Measurements from ENCODE around the gene MRPL34.

MRPL34 gene

DNA sequence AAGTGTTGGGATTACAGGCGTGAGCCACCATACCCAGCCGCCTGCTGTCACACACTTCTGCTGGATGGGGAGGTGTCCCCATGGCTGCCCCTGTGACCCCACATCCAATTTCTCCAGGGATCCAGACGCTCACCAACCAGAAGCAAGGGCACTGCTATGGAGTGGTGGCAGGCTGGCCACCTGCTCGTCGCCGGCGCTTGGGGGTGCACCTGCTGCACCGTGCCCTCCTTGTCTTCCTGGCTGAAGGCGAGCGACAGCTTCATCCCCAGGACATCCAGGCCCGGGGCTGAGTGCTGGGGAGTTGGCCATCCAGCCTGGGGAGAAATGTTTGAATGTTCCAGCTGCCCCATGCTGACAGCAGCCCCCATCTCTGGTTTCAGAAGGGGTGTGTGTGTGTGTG, 19.4 kb upstream of the MRPL34 start:
- TF ChIP-seq, protein P1, sequence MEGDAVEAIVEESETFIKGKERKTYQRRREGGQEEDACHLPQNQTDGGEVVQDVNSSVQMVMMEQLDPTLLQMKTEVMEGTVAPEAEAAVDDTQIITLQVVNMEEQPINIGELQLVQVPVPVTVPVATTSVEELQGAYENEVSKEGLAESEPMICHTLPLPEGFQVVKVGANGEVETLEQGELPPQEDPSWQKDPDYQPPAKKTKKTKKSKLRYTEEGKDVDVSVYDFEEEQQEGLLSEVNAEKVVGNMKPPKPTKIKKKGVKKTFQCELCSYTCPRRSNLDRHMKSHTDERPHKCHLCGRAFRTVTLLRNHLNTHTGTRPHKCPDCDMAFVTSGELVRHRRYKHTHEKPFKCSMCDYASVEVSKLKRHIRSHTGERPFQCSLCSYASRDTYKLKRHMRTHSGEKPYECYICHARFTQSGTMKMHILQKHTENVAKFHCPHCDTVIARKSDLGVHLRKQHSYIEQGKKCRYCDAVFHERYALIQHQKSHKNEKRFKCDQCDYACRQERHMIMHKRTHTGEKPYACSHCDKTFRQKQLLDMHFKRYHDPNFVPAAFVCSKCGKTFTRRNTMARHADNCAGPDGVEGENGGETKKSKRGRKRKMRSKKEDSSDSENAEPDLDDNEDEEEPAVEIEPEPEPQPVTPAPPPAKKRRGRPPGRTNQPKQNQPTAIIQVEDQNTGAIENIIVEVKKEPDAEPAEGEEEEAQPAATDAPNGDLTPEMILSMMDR (conservative IDR thresholded peaks at IDR 0.05) = no peak
- H3K27ac ChIP-seq = no peak overlapping the region

GRCh38 chr19:17286752-17287151, 18.9 kb upstream of the MRPL34 start:
- TF ChIP-seq, protein P1 (conservative IDR thresholded peaks at IDR 0.05) = no peak

DNA sequence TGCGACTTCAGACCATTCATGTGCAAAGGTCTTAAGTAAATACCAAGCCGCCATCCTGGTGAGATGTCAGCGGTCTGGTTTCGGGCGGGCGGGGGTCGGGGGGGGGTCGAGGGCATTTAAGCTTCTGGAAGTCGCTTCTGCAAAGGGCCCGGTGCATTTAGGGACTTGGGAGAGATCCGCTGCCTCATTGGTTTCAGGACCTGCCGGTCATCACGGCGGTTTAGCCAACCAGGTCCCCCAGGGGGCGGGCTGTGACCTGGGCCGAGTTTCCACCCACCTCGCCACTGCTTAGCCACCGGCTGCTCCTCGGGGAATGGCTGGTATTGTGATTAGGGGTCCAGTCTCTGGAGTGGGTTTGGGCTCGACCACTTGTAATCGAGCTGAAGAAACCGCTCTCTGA, 16.2 kb upstream of the MRPL34 start:
- H3K27ac ChIP-seq = no peak overlapping the region; the same call in 1 of the 2 replicates
- TF ChIP-seq, protein P1 (conservative IDR thresholded peaks at IDR 0.05) = no peak

More at GRCh38 chr19:17286752-17287151, 18.9 kb upstream of the MRPL34 start:
- H3K27ac ChIP-seq = no peak overlapping the region

DNA sequence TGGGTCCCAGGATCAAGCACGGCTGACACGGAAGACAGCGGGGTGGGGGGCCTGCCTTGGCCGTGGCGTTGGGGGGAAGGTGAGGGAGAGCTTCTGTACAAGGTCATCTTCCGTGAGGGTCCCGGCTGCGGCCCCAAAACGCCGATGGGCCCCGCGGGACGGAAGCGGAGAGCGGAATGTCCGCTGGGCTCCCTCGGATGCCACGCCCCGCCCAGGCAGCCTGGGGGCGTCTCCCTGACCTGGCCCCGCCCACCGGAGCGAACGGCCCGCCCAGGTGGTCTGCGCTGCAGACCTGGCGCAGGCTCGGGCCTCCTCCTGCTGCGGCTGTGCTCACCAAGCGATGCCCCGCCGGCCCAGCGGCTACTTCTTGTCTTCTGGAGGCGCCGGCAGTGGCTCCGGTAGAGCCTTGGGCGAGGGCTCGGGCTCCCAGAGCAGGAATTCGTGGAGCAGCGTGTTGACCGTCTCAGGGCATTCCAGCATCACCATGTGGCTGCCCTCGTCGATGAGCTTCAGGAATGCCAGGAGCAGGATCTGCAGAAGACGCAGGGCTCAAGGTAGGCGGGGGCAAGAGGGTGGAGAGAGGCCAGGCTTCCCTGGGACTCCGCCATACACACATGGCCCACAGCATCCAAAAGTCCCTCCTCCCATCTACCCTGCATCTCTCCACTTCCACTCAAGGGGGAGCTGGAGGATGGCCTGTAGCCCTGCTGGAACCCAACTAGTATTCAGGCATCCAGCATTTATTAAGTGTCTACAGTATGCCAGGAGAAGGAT, 13.2 kb upstream of the MRPL34 start:
- peak overlapping the region; percentile 79 for H3K27ac ChIP-seq

GRCh38 chr19:17293605-17294004, 12.1 kb upstream of the MRPL34 start:
- TF ChIP-seq, protein P1 (conservative IDR thresholded peaks at IDR 0.05) = no peak
- H3K27ac ChIP-seq = peak overlapping the region; percentile 79

More for the DNA sequence above, 13.2 kb upstream of the MRPL34 start:
- TF ChIP-seq, protein P1 (conservative IDR thresholded peaks at IDR 0.05) = peak; percentile 79

- TF ChIP-seq, protein P1 (conservative IDR thresholded peaks at IDR 0.05) = no peak
- H3K27ac ChIP-seq = peak overlapping the region; percentile 79; the same call in 1 of the 2 replicates
These were observed 11.4 kb upstream of the MRPL34 start for GRCh38 chr19:17294051-17294891.

GRCh38 chr19:17295551-17295950, 10.1 kb upstream of the MRPL34 start:
- H3K27ac ChIP-seq = 0 out of 2 replicates have a peak overlapping the region, but pooled peaks have one; percentile 5

All from VCaP (cell line).